ENCODE data around the gene ABHD6. TPM values are rescaled to one million over a fixed set of nuclear protein-coding genes. Genes with fewer than 3 reads are reported as not detected.

The ABHD6 gene
- total and polyA plus RNA-seq, 7 donors = 1.7 to 7.2 (median 5.0) TPM

DNA sequence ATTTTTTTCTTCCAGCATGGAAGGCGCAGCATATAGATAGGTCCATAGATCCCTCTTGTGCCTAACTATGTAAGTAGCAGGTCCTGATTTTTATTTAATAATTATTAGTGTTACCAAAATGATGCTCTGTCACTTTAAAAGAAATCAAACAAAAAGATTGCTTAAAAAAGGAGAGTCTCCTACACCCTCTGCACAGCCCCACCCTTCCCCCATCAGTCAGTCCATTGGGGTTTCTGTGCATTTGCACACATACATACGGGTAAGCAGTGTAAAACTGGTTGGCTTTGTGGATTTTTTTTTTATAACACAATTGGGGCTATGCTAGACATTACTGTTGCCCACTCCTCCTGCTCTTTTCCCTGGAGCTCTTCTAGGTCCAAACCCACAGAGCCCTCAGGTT, 61.5 kb downstream of the ABHD6 start:
- 64 to 67% (median 67%) methylated on average over 2 of the region's 2 CpGs for WGBS, 3 donors
- no peaks in the 10 kb centered on the region for H3K36me3 ChIP-seq (ENCODE audit: insufficient read depth in 1 of 2, low read depth in 1 of 2)
- peaks cover 0 to 1% (median 0%) of the 10 kb centered on the region in 3 donors for H3K27me3 ChIP-seq (ENCODE audit: insufficient read depth in 3 of 3, low read length in 2 of 3)
- H3K4me3 ChIP-seq = no peak overlapping the region
- no peaks in the 10 kb centered on the region for H3K9me3 ChIP-seq
- ATAC-seq (no peak), DNase-seq (no peak)
- H3K27ac ChIP-seq = no peak overlapping the region
- H3K4me1 ChIP-seq = no peaks in the 10 kb centered on the region
- intact Hi-C loops (cut with DNase I) = loop anchor here (2.0 to 10.0 kb wide), 2 partner anchors 62 to 284 kb away; partner anchors contain the start of gene ABHD6 (in 1 of the 2)
- TF ChIP-seq, protein P1, sequence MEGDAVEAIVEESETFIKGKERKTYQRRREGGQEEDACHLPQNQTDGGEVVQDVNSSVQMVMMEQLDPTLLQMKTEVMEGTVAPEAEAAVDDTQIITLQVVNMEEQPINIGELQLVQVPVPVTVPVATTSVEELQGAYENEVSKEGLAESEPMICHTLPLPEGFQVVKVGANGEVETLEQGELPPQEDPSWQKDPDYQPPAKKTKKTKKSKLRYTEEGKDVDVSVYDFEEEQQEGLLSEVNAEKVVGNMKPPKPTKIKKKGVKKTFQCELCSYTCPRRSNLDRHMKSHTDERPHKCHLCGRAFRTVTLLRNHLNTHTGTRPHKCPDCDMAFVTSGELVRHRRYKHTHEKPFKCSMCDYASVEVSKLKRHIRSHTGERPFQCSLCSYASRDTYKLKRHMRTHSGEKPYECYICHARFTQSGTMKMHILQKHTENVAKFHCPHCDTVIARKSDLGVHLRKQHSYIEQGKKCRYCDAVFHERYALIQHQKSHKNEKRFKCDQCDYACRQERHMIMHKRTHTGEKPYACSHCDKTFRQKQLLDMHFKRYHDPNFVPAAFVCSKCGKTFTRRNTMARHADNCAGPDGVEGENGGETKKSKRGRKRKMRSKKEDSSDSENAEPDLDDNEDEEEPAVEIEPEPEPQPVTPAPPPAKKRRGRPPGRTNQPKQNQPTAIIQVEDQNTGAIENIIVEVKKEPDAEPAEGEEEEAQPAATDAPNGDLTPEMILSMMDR (IDR thresholded peaks at IDR 0.05) = no peak

DNA sequence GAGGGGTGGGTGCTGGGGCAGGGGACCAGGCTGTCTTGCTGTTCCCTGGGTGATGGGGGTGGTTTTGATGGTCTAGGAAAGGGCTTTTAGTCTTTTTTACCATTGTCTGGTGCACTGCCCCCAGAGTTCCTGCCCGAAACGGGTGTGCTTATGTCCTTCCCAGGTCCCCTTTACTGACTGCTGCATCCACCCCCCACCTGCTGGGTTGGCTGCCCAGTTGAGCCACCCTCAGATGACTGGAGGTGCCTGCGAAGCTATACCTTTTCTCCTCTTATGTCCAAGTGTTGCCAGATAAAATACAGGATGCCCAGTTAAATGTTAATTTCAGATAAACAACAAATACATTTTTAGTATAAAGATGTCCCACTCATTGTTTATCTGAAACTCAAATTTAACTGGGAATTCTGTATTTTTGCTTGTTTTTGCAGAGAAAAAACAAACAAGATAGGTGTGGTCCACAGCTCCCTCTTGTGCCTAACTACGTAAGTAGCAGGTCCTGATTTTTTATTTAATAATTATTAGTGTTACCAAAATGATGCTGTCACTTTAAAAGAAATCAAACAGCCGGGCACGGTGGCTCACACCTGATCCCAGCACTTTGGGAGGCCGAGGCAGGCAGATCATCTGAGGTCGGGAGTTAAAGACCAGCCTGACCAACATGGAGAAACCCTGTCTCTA, 62.4 kb downstream of the ABHD6 start:
- Histone ChIP-seq H3K4me3 (no peak overlapping the region), H3K4me1 (no peaks in the 10 kb centered on the region), H3K27ac (no peak overlapping the region), H3K9me3 (no peaks in the 10 kb centered on the region), H3K36me3 (ENCODE audit: insufficient read depth in 1 of 2, low read depth in 1 of 2) (no peaks in the 10 kb centered on the region), H3K27me3 (ENCODE audit: insufficient read depth in 3 of 3, low read length in 2 of 3) (peaks cover 0 to 1% (median 0%) of the 10 kb centered on the region in 3 donors)
- WGBS, 3 donors = 14 to 17% (median 15%) methylated on average over 8 of the region's 8 CpGs
- TF ChIP-seq, protein P1 (IDR thresholded peaks at IDR 0.05) = peak; percentile 48
- ATAC-seq (peak in 1 of 4 donors; percentile 64), DNase-seq (no peak)
- intact Hi-C loops (cut with DNase I) = loop anchor here (2.0 to 10.0 kb wide), 6 partner anchors 63 to 285 kb away; partner anchors contain the start of gene ABHD6 (in 2 of the 2)

DNA sequence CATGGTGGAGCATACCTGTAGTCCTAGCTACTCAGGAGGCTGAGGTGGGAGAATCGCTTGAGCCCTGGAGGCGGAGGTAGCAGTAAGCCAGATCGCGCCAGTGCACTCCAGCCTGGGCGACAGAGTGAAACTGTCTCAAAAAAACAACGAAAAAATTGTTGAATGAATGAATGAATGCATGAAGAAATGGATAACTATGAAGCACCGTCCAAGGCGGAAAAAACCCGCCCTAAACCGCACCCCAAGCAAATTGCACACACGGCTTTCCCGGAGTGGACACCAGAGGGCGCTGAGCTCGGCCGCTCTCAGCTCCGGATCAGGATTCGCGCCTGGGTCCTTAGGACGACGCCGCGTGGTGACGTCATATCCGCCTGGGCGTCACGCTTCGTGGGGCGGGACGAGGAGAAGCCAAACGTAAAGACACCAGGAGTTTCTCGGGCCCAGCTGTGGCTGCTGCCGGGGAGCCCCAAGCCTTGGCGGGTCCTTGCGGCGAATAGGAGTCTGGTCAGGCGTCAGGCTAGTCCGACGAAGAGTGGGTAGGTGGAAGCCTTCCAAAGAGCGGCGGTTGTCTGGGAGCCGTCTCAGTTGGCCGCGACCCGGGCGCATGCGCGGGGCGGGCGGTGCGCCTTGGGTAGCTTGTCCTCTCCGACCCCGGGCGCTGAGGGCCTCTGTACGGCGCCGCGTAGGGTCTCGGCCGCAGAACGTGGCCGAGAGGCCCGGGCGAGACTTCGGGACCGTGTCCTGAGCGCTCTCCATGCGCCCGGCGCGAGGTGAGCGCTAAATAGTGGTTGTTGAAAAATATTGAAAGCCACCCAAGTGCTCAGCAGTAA, 68.5 kb downstream of the ABHD6 start, which contains the start of the genes HTD2 and RPP14:
Gene HTD2 (plus strand): TSS at position 639 of the 830 bp plus-strand sequence. CDS start 11,094 bp downstream, outside the sequence.
Gene RPP14 (plus strand): TSS at position 364 of the 830 bp plus-strand sequence. CDS start 4,085 bp downstream, outside the sequence.
- peak; percentile 93 to 95 (median 94) for ATAC-seq
- intact Hi-C loops (cut with DNase I) = loop anchor here in 1 of 2 donors (2.0 to 5.0 kb wide), 2 partner anchors 187 to 226 kb away; partner anchors contain the start of gene KCTD6
- Histone ChIP-seq H3K9me3 (no peaks in the 10 kb centered on the region), H3K4me1 (peaks cover 27% of the 10 kb centered on the region), H3K36me3 (ENCODE audit: insufficient read depth in 1 of 2, low read depth in 1 of 2) (peaks cover 2 to 17% of the 10 kb centered on the region in 2 donors), H3K27me3 (ENCODE audit: insufficient read depth in 3 of 3, low read length in 2 of 3) (no peaks in the 10 kb centered on the region), H3K27ac (peak within 1 kb of the TSS; percentile 92), H3K4me3 (peak within 1 kb of the TSS; percentile 81)
- 4 to 5% (median 4%) methylated on average over 68 to 71 of the region's 71 CpGs for WGBS, 3 donors
- DNase-seq = peak; percentile 98 to 100
- TF ChIP-seq, protein P1 (IDR thresholded peaks at IDR 0.05) = peak; percentile 96

DNA sequence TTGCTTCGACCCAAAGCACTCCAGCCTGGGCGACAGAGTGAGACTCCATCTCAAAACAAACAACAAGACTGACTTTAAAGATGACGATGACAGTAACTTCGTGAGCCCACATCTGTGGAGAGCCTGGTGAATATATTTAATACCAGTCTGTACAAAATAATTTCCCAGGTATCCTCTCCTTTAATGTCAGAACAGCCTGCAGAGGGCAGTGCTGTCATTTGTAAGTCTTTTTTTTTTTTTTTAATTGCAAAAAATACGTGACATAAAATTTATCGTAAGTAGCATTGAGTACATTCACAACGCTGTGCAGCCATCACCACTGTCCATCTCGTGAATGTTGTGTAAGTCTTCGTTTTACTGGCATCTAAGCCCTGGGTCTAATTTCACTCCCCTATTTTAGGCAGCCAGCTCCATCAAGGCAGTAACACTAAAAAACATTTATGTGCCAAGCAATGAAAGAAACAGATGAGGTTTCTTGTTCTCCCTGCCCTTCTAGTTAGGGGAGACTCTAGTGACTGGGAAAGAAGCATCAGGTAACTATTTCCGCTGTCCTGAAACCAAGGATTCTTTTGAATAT, 70.1 kb downstream of the ABHD6 start:
- ATAC-seq (peak; percentile 27 to 68 (median 52)), DNase-seq (no peak)
- intact Hi-C loops (cut with DNase I) = loop anchor here in 1 of 2 donors (2.0 to 5.0 kb wide), 2 partner anchors 185 to 225 kb away; partner anchors contain the start of gene KCTD6
- Histone ChIP-seq H3K36me3 (ENCODE audit: insufficient read depth in 1 of 2, low read depth in 1 of 2) (peaks cover 8 to 33% of the 10 kb centered on the region in 2 donors), H3K9me3 (no peaks in the 10 kb centered on the region), H3K27ac (peak overlapping the region; percentile 92), H3K27me3 (ENCODE audit: insufficient read depth in 3 of 3, low read length in 2 of 3) (no peaks in the 10 kb centered on the region), H3K4me1 (peaks cover 27% of the 10 kb centered on the region), H3K4me3 (peak overlapping the region; percentile 81)
- WGBS, 3 donors = 10 to 21% (median 15%) methylated on average over 10 of the region's 10 CpGs
- TF ChIP-seq, protein P1 (IDR thresholded peaks at IDR 0.05) = peak; percentile 51
